Nephron progenitor cell (in vitro differentiated cells): ENCODE measurements around the gene ZDHHC6.

Experiments used
- DNase-seq: peaks from one replicate; pipeline ENCODE4 v3.0.0; 2021
- H3K27ac Mint-ChIP-seq: 2 replicates; pipeline ENCODE4 v1.8.0; 2021; ENCODE audit warnings: mild to moderate bottlenecking, moderate library complexity, mixed read lengths
- H3K27me3 Mint-ChIP-seq: 2 replicates; pipeline ENCODE4 v1.8.0; 2021; ENCODE audit warnings: mild to moderate bottlenecking, low read depth, mixed read lengths; ENCODE audit not compliant: poor library complexity
- H3K36me3 Mint-ChIP-seq: 2 replicates; pipeline ENCODE4 v1.8.0; 2021; ENCODE audit warnings: low read depth, mixed read lengths
- H3K4me1 Mint-ChIP-seq: 2 replicates; pipeline ENCODE4 v1.8.0; 2021; ENCODE audit warnings: mixed read lengths
- H3K4me3 Mint-ChIP-seq: 2 replicates; pipeline ENCODE4 v1.8.0; 2021; ENCODE audit warnings: mild to moderate bottlenecking, moderate library complexity, mixed read lengths
- H3K9me3 Mint-ChIP-seq: 2 replicates; pipeline ENCODE4 v1.8.0; 2021; ENCODE audit warnings: mild to moderate bottlenecking, moderate library complexity, mixed read lengths
- TF ChIP-seq, protein P1 (sequence below): fragments of 200-600 bp; sonication (generic); IDR thresholded peaks from 2 replicates; pipeline ENCODE4 v1.5.0; 2021; ENCODE audit warnings: antibody characterized with exemption

Gene ZDHHC6

GRCh38 chr10:112404617-112405016, 42.1 kb downstream of the ZDHHC6 start:
- Mint-ChIP-seq H3K4me3 (no peak overlapping the region), H3K27ac (no peak overlapping the region), H3K4me1 (no peaks in the 10 kb centered on the region), H3K9me3 (peaks cover 3% of the 10 kb centered on the region), H3K36me3 (no peaks in the 10 kb centered on the region), H3K27me3 (peaks cover 16% of the 10 kb centered on the region)
- DNase-seq: no peak
- TF ChIP-seq, protein P1, sequence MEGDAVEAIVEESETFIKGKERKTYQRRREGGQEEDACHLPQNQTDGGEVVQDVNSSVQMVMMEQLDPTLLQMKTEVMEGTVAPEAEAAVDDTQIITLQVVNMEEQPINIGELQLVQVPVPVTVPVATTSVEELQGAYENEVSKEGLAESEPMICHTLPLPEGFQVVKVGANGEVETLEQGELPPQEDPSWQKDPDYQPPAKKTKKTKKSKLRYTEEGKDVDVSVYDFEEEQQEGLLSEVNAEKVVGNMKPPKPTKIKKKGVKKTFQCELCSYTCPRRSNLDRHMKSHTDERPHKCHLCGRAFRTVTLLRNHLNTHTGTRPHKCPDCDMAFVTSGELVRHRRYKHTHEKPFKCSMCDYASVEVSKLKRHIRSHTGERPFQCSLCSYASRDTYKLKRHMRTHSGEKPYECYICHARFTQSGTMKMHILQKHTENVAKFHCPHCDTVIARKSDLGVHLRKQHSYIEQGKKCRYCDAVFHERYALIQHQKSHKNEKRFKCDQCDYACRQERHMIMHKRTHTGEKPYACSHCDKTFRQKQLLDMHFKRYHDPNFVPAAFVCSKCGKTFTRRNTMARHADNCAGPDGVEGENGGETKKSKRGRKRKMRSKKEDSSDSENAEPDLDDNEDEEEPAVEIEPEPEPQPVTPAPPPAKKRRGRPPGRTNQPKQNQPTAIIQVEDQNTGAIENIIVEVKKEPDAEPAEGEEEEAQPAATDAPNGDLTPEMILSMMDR: no peak

GRCh38 chr10:112402917-112403316, 43.8 kb downstream of the ZDHHC6 start:
- H3K4me1 Mint-ChIP-seq: no peaks in the 10 kb centered on the region
- TF ChIP-seq, protein P1: no peak
- no peak overlapping the region for H3K4me3 Mint-ChIP-seq
- H3K27me3 Mint-ChIP-seq: peaks cover 15% of the 10 kb centered on the region
- no peak overlapping the region for H3K27ac Mint-ChIP-seq
- H3K36me3 Mint-ChIP-seq: no peaks in the 10 kb centered on the region
- peaks cover 3% of the 10 kb centered on the region for H3K9me3 Mint-ChIP-seq
- no peak for DNase-seq

DNA sequence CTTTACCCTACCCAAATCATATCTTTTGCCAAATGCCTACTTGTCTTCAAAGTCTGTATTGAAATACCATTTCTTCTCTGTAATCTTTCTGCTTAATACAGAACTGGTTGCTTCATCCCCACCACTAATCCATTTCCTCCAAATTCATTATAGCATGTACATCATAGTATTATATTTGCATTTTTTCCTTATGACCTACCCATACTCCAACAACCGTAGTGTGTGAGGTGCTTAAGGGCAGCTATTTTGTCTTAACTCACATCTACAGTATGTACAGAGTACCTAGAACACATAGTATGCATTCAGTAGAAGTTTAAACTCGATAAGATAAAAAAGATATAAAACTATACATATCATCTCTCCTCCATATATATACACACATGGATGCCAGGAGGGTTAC, 49.1 kb downstream of the ZDHHC6 start:
- no peak overlapping the region for H3K27ac Mint-ChIP-seq
- no peaks in the 10 kb centered on the region for H3K36me3 Mint-ChIP-seq
- no peaks in the 10 kb centered on the region for H3K9me3 Mint-ChIP-seq
- H3K4me3 Mint-ChIP-seq: no peak overlapping the region
- no peaks in the 10 kb centered on the region for H3K4me1 Mint-ChIP-seq
- TF ChIP-seq, protein P1: no peak
- no peak for DNase-seq
- H3K27me3 Mint-ChIP-seq: peaks cover 9% of the 10 kb centered on the region

DNA sequence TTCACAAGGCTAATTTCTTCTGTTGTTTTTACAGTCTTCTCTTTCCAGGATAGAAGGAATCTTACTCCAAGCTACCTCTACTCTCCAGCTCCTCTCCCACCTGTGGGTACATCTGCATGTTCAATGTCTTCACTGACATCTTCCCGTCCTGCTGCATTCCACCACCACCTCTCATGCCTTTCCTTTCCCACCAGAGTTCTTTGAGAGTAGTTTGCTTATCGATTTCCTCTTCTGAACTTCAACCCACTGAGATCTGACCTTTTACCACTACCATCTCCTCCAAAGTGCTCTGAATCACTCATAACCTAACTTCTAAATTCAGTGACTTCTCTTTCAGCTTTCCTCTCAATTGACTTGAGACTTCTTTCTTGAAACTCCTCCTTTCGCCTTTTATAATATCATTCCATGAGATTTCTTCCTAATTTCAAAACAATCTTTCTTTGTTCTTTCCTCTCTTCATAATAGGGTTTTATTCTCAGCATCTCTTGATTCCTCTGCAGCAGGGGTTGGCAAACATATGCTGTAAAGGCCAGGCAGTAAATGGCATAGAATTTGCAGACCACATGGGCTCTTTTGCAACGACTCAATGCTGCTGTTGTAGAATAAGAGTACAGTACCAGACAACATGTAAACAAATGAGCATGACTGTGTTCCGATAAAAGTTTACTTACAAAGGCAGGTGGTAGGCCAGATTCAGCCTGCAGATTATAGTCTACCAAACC, 50.7 kb downstream of the ZDHHC6 start:
- Mint-ChIP-seq H3K27ac (no peak overlapping the region), H3K36me3 (no peaks in the 10 kb centered on the region), H3K27me3 (peaks cover 6% of the 10 kb centered on the region), H3K4me1 (no peaks in the 10 kb centered on the region), H3K9me3 (no peaks in the 10 kb centered on the region), H3K4me3 (no peak overlapping the region)
- TF ChIP-seq, protein P1: no peak
- no peak for DNase-seq

GRCh38 chr10:112394475-112394875, 52.2 kb downstream of the ZDHHC6 start:
- H3K36me3 Mint-ChIP-seq: no peaks in the 10 kb centered on the region

More at GRCh38 chr10:112394475-112394875, 52.2 kb downstream of the ZDHHC6 start:
- Mint-ChIP-seq H3K4me3 (no peak overlapping the region), H3K27me3 (peaks cover 3% of the 10 kb centered on the region), H3K4me1 (no peaks in the 10 kb centered on the region), H3K9me3 (no peaks in the 10 kb centered on the region), H3K27ac (no peak overlapping the region)
- TF ChIP-seq, protein P1: no peak
- DNase-seq: no peak
